HepG2 (cell line): Measurements from ENCODE around the gene LIMK2. TPM values are rescaled to one million over a fixed set of nuclear protein-coding genes. Genes with fewer than 3 reads are reported as not detected.

Experiments used
- ATF7 ChIP-seq, 2 experiments: fragments of 450-650 bp in 1 of 2; sonication (generic) in 1 of 2; formaldehyde crosslinking in 1 of 2; IDR thresholded peaks; 2 replicates each; pipeline versions ENCODE4 v1.4.0 to v1.6.1; 2016 to 2020; ENCODE audit warnings: antibody characterized with exemption in 1 of 2, mild to moderate bottlenecking in 1 of 2, missing genetic modification reagents in 1 of 2
- ATF7-NPFF ChIP-seq: sonication (generic); formaldehyde crosslinking; IDR thresholded peaks from 2 replicates; pipeline ENCODE4 v1.8.1; 2023; ENCODE audit warnings: mild to moderate bottlenecking, low read depth, missing genetic modification reagents, moderate library complexity
- ELF4 ChIP-seq: sonication (generic); formaldehyde crosslinking; IDR thresholded peaks from 2 replicates; pipeline ENCODE4 v1.5.0; 2020; ENCODE audit warnings: missing genetic modification reagents, mild to moderate bottlenecking, moderate library complexity, borderline replicate concordance
- MBNL3 ChIP-seq: fragments of 250-450 bp; sonication (Bioruptor Pico); conservative IDR thresholded peaks from 2 replicates; pipeline ENCODE4 v1.8.0; 2022; ENCODE audit warnings: mild to moderate bottlenecking, inconsistent platforms
- ZNF234 ChIP-seq: sonication (generic); formaldehyde crosslinking; conservative IDR thresholded peaks from 2 replicates; pipeline ENCODE4 v1.5.1; 2020; ENCODE audit warnings: mild to moderate bottlenecking, missing genetic modification reagents
- ZNF335 ChIP-seq: sonication (generic); formaldehyde crosslinking; IDR thresholded peaks from 2 replicates; pipeline ENCODE4 v1.4.0; 2020; ENCODE audit warnings: missing genetic modification reagents
- ZNF33A ChIP-seq: sonication (generic); formaldehyde crosslinking; IDR thresholded peaks from 2 replicates; pipeline ENCODE4 v1.5.1; 2020; ENCODE audit warnings: missing genetic modification reagents, mild to moderate bottlenecking, moderate library complexity, borderline replicate concordance
- ZNF556 ChIP-seq: sonication (generic); formaldehyde crosslinking; IDR thresholded peaks from 2 replicates; pipeline ENCODE4 v1.4.0; 2020; ENCODE audit warnings: mild to moderate bottlenecking, missing genetic modification reagents, borderline replicate concordance
- ZNF598 ChIP-seq: sonication (generic); formaldehyde crosslinking; IDR thresholded peaks from 2 replicates; pipeline ENCODE4 v1.5.1; 2020; ENCODE audit warnings: mild to moderate bottlenecking, missing genetic modification reagents, borderline replicate concordance
- ZNF772 ChIP-seq: sonication (generic); formaldehyde crosslinking; IDR thresholded peaks from 2 replicates; pipeline ENCODE4 v1.5.0; 2020; ENCODE audit warnings: mild to moderate bottlenecking, missing genetic modification reagents
- polyA plus RNA-seq, 8 experiments: library from polyadenylated mRNA; depleted of rRNA in 3 of 8; stranded (reverse) in 7 of 8; unstranded in 1 of 8; fragments of >200 nt; fragmentation: Illumina TruSeq in 4 of 8; extraction: Trizol in 4 of 8; gene quantifications; 2 replicates each; pipeline versions ENCODE4 v1.2.1 to v1.2.3, GENCODE V29; 2011 to 2016; ENCODE audit warnings: low read depth in 4 of 8, missing spikeins in 1 of 8, mixed read lengths in 1 of 8; ENCODE audit not compliant: insufficient read depth in 1 of 8
- total RNA-seq, 5 experiments: library from RNA; depleted of rRNA; stranded (reverse); fragments of >200 nt; fragmentation: Illumina TruSeq; extraction: Trizol; gene quantifications; 2 replicates each; pipeline ENCODE4 v1.2.3, GENCODE V29; 2016; ENCODE audit warnings: low read depth in 1 of 5
- TF ChIP-seq, protein P1 (sequence below): sonication (generic); formaldehyde crosslinking; IDR thresholded peaks from 2 replicates; pipeline ENCODE4 v1.8.1; 2023; ENCODE audit warnings: mild to moderate bottlenecking, missing genetic modification reagents
- TF ChIP-seq, protein P2 (sequence below): sonication (generic); formaldehyde crosslinking; IDR thresholded peaks from 2 replicates; pipeline ENCODE4 v1.8.0; 2022; ENCODE audit warnings: mild to moderate bottlenecking, missing genetic modification reagents, borderline replicate concordance
- TF ChIP-seq, protein P3 (sequence below): sonication (generic); formaldehyde crosslinking; IDR thresholded peaks from 2 replicates; pipeline ENCODE4 v1.4.0; 2020; ENCODE audit warnings: missing genetic modification reagents
- TF ChIP-seq, protein P4 (sequence below): sonication (generic); formaldehyde crosslinking; IDR thresholded peaks from 2 replicates; pipeline ENCODE4 v1.8.0; 2022; ENCODE audit warnings: mild to moderate bottlenecking, missing genetic modification reagents; ENCODE audit not compliant: insufficient replicate concordance
- TF ChIP-seq, protein P5 (sequence below): sonication (generic); formaldehyde crosslinking; IDR thresholded peaks from 2 replicates; pipeline ENCODE4 v1.5.0; 2020; ENCODE audit warnings: missing genetic modification reagents
- TF ChIP-seq, protein P6 (sequence below): IDR thresholded peaks from 2 replicates; pipeline ENCODE4 v1.6.1; 2016

LIMK2 gene
- total and polyA plus RNA-seq, 2 of the 13 experiments (the other 11 are each of a cell fraction or from before 2014, with no cell fraction given) = 20.9 to 29.8 TPM

DNA sequence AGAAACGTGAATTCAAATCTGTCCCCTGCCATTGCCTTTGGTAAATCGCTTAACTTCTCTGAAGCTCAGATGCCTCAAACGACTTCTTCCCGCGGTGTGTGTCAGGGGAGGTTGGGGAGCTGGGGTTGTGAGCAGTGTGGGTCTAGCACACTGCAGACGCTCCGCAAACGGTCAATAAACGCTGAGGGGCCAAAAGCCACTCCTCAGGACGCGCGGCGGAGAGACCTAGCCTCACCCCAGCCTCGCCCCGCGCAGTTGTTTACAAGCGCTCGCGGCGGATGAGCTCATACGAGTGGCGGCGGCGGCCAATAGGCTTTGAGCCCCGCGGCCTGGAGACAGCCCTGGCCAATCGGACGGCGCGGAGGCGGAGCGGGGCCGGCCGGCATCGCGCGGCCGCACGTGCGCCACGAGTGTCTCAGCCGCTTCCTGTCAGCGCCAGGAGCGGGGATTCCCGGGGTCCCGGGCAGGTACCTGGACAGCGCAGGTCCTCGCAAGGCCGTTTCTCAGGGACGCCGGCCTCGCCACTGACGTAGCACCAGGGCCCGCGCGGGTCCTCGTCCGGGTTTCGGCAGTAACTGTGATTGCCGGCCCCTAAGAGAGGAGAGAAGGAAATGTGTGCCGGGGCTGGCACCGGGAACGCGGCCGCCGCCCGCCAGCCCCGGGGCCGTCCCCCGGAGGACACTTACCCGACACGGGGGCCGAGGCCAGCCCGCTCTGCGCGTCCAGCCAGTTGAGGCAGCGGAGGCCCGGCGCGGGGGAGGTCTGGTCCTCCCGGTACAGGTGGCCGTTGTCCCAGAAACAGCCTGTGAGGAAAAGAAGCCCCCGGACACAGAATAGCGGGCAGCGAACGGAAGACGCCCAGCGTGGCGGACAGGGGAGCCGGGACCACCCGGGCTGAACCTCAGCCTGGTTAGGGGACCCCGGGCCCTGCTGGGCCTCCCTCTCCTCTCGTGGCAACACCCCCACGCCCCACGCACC is 78.7 kb downstream of the LIMK2 start (continued):
- TF ChIP-seq, protein P1, sequence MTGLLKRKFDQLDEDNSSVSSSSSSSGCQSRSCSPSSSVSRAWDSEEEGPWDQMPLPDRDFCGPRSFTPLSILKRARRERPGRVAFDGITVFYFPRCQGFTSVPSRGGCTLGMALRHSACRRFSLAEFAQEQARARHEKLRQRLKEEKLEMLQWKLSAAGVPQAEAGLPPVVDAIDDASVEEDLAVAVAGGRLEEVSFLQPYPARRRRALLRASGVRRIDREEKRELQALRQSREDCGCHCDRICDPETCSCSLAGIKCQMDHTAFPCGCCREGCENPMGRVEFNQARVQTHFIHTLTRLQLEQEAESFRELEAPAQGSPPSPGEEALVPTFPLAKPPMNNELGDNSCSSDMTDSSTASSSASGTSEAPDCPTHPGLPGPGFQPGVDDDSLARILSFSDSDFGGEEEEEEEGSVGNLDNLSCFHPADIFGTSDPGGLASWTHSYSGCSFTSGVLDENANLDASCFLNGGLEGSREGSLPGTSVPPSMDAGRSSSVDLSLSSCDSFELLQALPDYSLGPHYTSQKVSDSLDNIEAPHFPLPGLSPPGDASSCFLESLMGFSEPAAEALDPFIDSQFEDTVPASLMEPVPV (CRISPR knock-in tag) = peak; percentile 83; the same call in 1 of the 2 replicates
- TF ChIP-seq ELF4 (CRISPR knock-in tag) (peak; percentile 57; the same call in 1 of the 2 replicates), ZNF772 (CRISPR knock-in tag) (peak; percentile 52; the same call in 1 of the 2 replicates), ZNF335 (CRISPR knock-in tag) (0 out of 2 replicates have a peak, but pooled peaks have one; percentile 38), ZNF234 (CRISPR knock-in tag) (no peak), MBNL3 (CRISPR knock-in tag) (no peak), ZNF556 (0 out of 2 replicates have a peak, but pooled peaks have one; percentile 39), ZNF598 (no peak), ATF7 (IDR thresholded peaks at IDR 0.05) (peak; percentile 68), ATF7 (CRISPR knock-in tag; IDR thresholded peaks at IDR 0.05) (peak; percentile 97), ATF7-NPFF (CRISPR knock-in tag) (peak; percentile 59; the same call in 1 of the 2 replicates), ZNF33A (CRISPR knock-in tag) (no peak)
- TF ChIP-seq, protein P2, sequence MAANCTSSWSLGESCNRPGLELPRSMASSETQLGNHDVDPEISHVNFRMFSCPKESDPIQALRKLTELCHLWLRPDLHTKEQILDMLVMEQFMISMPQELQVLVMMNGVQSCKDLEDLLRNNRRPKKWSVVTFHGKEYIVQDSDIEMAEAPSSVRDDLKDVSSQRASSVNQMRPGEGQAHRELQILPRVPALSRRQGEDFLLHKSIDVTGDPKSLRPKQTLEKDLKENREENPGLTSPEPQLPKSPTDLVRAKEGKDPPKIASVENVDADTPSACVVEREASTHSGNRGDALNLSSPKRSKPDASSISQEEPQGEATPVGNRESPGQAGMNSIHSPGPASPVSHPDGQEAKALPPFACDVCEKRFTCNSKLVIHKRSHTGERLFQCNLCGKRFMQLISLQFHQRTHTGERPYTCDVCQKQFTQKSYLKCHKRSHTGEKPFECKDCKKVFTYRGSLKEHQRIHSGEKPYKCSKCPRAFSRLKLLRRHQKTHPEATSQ = no peak
- TF ChIP-seq, protein P3, sequence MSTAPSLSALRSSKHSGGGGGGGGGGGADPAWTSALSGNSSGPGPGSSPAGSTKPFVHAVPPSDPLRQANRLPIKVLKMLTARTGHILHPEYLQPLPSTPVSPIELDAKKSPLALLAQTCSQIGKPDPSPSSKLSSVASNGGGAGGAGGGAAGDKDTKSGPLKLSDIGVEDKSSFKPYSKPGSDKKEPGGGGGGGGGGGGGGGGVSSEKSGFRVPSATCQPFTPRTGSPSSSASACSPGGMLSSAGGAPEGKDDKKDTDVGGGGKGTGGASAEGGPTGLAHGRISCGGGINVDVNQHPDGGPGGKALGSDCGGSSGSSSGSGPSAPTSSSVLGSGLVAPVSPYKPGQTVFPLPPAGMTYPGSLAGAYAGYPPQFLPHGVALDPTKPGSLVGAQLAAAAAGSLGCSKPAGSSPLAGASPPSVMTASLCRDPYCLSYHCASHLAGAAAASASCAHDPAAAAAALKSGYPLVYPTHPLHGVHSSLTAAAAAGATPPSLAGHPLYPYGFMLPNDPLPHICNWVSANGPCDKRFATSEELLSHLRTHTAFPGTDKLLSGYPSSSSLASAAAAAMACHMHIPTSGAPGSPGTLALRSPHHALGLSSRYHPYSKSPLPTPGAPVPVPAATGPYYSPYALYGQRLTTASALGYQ (CRISPR knock-in tag) = no peak
- TF ChIP-seq, protein P4, sequence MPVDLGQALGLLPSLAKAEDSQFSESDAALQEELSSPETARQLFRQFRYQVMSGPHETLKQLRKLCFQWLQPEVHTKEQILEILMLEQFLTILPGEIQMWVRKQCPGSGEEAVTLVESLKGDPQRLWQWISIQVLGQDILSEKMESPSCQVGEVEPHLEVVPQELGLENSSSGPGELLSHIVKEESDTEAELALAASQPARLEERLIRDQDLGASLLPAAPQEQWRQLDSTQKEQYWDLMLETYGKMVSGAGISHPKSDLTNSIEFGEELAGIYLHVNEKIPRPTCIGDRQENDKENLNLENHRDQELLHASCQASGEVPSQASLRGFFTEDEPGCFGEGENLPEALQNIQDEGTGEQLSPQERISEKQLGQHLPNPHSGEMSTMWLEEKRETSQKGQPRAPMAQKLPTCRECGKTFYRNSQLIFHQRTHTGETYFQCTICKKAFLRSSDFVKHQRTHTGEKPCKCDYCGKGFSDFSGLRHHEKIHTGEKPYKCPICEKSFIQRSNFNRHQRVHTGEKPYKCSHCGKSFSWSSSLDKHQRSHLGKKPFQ (CRISPR knock-in tag) = no peak
- TF ChIP-seq, protein P5, sequence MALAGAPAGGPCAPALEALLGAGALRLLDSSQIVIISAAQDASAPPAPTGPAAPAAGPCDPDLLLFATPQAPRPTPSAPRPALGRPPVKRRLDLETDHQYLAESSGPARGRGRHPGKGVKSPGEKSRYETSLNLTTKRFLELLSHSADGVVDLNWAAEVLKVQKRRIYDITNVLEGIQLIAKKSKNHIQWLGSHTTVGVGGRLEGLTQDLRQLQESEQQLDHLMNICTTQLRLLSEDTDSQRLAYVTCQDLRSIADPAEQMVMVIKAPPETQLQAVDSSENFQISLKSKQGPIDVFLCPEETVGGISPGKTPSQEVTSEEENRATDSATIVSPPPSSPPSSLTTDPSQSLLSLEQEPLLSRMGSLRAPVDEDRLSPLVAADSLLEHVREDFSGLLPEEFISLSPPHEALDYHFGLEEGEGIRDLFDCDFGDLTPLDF (CRISPR knock-in tag) = 0 out of 2 replicates have a peak, but pooled peaks have one; percentile 25
- TF ChIP-seq, protein P6, sequence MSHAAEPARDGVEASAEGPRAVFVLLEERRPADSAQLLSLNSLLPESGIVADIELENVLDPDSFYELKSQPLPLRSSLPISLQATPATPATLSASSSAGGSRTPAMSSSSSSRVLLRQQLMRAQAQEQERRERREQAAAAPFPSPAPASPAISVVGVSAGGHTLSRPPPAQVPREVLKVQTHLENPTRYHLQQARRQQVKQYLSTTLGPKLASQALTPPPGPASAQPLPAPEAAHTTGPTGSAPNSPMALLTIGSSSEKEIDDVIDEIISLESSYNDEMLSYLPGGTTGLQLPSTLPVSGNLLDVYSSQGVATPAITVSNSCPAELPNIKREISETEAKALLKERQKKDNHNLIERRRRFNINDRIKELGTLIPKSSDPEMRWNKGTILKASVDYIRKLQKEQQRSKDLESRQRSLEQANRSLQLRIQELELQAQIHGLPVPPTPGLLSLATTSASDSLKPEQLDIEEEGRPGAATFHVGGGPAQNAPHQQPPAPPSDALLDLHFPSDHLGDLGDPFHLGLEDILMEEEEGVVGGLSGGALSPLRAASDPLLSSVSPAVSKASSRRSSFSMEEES = peak; percentile 77
